Activated CD4-positive, alpha-beta T cell treated with anti-CD3 and anti-CD28 coated beads, Interleukin-2, amount 50 U/mL, for 4 hours (primary cell): Measurements from ENCODE around the gene INSL3.
A peak's percentile ranks its signal among the peaks of the same experiment; 100 is the strongest.

Source experiments
- DNase-seq, 2 experiments: peaks; one replicate each; pipeline ENCODE4 v3.0.0-alpha.2; 2020

Gene INSL3

GRCh38 chr19:17843908-17844490 lies 22.7 kb upstream of the INSL3 start:
- DNase-seq: no peak

- DNase-seq: no peak
These were observed 22.0 kb upstream of the INSL3 start for GRCh38 chr19:17843292-17843827.

GRCh38 chr19:17842663-17843291 lies 21.5 kb upstream of the INSL3 start:
- DNase-seq: no peak

- peak; percentile 45 to 52 for DNase-seq
These were observed 20.7 kb upstream of the INSL3 start for GRCh38 chr19:17841810-17842662.

- DNase-seq: no peak
These were observed 20.1 kb upstream of the INSL3 start for GRCh38 chr19:17841371-17841809.

GRCh38 chr19:17840019-17840418 lies 18.7 kb upstream of the INSL3 start:
- DNase-seq: no peak

- DNase-seq: no peak
These were observed 16.7 kb upstream of the INSL3 start for GRCh38 chr19:17837972-17838371.

GRCh38 chr19:17836530-17836929 lies 15.2 kb upstream of the INSL3 start:
- no peak for DNase-seq

- DNase-seq: no peak
These were observed 14.1 kb upstream of the INSL3 start for GRCh38 chr19:17835182-17836006.

- DNase-seq: no peak
These were observed 13.2 kb upstream of the INSL3 start for GRCh38 chr19:17834350-17835181.

- DNase-seq: no peak
These were observed 11.3 kb upstream of the INSL3 start for GRCh38 chr19:17832443-17833208.

GRCh38 chr19:17831419-17831888 lies 10.1 kb upstream of the INSL3 start:
- DNase-seq: no peak

- peak; percentile 17 to 25 for DNase-seq
These were observed 9.5 kb upstream of the INSL3 start for GRCh38 chr19:17830567-17831418.

- DNase-seq: no peak
These were observed 8.7 kb upstream of the INSL3 start for GRCh38 chr19:17829855-17830566.

GRCh38 chr19:17826508-17827056 lies 5.3 kb upstream of the INSL3 start:
- no peak for DNase-seq

GRCh38 chr19:17824339-17824738 lies 3.0 kb upstream of the INSL3 start:
- DNase-seq: no peak

- DNase-seq: no peak
These were observed 3.5 kb downstream of the INSL3 start for GRCh38 chr19:17817668-17818363.

- DNase-seq: no peak
These were observed 9.2 kb downstream of the INSL3 start for GRCh38 chr19:17812099-17812498.
